Transverse colon (tissue), 4 donors: ENCODE results near the gene VWA8.

Experiments
- CTCF ChIP-seq, 5 experiments: fragments of 200-600 bp in 3 of 5; fragments of 450-650 bp in 2 of 5; sonication (generic) in 3 of 5; IDR thresholded peaks; 1 replicate in 2 of 5; 2 replicates in 3 of 5; pipeline ENCODE4 v1.5.1; 2016 to 2017; ENCODE audit warnings: antibody characterized with exemption in 5 of 5, inconsistent platforms in 3 of 5, mild to moderate bottlenecking in 2 of 5, moderate library complexity in 1 of 5
- EP300 ChIP-seq: sonication (generic); formaldehyde crosslinking; IDR thresholded peaks from one replicate; pipeline ENCODE4 v1.6.1; 2017; ENCODE audit warnings: antibody characterized with exemption, low read depth
- POLR2A ChIP-seq: fragments of 450-650 bp; IDR thresholded peaks from one replicate; pipeline ENCODE4 v1.6.1; 2016; ENCODE audit warnings: antibody characterized with exemption, mild to moderate bottlenecking, moderate library complexity
- POLR2AphosphoS5 ChIP-seq, 3 donors: sonication (generic); formaldehyde crosslinking; IDR thresholded peaks; one replicate each; pipeline ENCODE4 v1.6.1; 2016; ENCODE audit warnings: antibody characterized with exemption in 3 of 3

GRCh38 chr13:41651413-41652058, 309.4 kb downstream of the VWA8 start:
- TF ChIP-seq POLR2A: no peak
- no peak for TF ChIP-seq CTCF (IDR thresholded peaks at IDR 0.05)
- TF ChIP-seq POLR2AphosphoS5 (IDR thresholded peaks at IDR 0.05): no peak
- TF ChIP-seq EP300: no peak
